ENCODE measurements around the gene CWC27.
"Not testable (repeated sequence)": the region's sequence is repeated elsewhere in the genome, so short reads cannot be mapped to it uniquely, and the experiment has no call there.

CWC27 gene

DNA sequence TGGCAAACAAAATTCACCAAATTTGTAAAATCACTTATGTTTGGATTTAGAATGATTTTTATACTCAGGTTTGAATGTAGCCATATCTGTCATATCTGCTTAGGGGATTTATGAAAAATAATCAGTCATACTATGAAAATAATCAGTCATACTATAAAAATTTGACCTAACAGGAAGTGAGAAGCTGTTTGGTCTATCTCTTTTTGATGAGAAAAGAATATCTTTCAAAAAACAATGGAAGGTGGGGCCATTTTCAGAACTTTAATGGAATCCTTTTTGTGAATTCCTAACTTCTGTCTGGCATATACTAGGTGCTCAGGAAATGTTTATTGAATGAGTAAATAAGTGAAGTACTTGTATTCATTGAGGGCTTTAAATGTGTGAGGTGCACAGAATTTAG lies 70.1 kb downstream of the CWC27 start:
- no peak for DNase-seq
- ATAC-seq, result no peak

GRCh38 chr5:64839936-64840335 lies 71.2 kb downstream of the CWC27 start:
- DNase-seq (no peak), ATAC-seq (no peak)

- ATAC-seq (no peak), DNase-seq (no peak)
These were observed 72.2 kb downstream of the CWC27 start for GRCh38 chr5:64840958-64841357.

DNA sequence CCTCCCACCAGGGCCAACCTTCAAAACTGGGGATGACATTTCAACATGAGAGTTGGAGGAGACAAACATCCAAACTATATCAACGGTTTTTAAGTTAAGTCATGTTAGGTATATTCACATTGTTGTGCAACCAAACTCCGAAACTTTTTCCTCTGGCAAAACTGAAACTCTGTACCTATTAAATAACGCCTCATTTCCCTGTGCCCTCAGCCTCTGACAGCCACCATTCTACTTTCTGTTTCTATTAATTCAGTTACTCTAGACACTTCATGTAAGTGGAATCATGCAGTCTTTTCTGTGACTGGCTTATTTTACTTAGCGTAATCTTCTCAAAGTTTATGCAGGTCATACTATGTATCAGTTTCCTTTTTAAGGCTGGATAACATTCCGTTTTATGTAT lies 85.0 kb downstream of the CWC27 start:
- DNase-seq (no peak), ATAC-seq (no peak)

DNA sequence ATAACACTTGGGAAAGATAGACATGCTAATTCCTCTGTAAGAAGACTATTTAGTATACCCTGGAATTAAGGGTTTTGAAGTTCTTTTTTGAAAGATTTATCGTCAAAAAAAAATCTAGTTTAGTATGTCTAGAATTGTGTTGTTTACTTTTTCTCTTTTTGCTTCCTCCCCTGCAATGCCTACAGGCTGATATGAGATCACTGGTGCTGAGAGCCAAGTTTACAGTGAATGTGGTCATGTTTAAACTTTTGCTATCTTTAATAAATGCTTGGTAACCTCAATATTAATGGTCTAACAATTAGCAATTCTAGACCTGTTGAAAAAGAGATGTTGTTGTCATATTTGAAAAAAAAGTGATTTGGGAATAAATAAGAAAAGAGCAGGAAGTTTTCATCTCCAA lies 86.1 kb downstream of the CWC27 start:
- no peak for DNase-seq
- no peak for ATAC-seq

DNA sequence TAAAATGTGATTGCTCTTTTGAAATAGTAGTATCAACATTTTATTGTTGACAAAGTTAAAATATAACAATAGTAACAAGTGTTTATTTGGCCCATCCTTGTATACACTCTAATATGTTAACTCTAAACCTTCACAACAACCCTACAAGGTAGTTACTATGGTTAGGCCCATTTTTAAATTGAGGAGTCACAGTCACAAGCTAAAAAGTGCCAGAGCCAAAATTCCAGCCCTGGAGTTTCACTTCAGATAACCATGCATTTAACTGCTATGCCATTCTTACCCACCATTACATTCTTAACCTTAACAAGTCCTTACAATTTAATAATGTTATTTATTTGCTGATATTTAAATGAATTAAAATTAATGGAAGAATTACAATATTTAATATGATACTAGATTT lies 91.2 kb downstream of the CWC27 start:
- no peak for DNase-seq
- ATAC-seq, result no peak

DNA sequence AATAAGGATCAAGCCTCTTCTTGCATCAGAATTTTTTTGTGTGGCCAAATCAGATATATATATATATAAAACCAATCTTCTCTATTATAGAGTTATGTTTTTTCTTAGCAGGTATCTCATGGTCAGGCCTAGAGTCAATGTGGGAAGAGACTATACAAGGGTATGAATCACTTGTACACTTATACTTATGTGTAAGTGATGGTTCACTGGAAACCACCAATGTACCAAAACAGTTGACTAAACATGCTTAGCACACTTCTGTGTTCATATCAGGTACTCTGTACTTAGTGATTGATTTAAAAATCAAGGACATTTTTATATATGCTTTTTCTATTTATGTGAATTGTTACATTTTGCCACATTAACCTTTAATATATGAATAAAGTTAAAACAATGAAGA lies 92.6 kb downstream of the CWC27 start:
- DNase-seq (no peak), ATAC-seq (peak; percentile 65)

GRCh38 chr5:64864171-64864570 lies 95.4 kb downstream of the CWC27 start:
- ATAC-seq (no peak), DNase-seq (no peak)

DNA sequence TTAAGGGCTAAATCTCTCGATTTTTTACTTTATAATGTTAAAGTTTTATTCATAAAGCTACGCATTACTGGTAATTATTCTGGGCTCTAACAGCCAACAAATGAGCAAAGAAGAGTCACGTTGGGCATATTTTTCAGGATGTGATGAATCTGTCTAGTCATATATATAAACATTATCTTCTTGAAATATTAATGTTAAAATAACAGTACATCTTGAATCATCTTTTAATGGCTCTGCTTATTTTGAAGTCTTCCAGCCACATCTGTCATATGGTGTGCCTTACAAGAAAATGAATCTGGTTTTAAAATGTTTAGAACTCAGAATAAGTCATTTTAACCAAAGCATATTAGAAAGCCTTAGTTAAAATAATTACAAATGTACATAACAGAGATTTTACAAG lies 96.9 kb downstream of the CWC27 start:
- DNase-seq (no peak), ATAC-seq (no peak)

DNA sequence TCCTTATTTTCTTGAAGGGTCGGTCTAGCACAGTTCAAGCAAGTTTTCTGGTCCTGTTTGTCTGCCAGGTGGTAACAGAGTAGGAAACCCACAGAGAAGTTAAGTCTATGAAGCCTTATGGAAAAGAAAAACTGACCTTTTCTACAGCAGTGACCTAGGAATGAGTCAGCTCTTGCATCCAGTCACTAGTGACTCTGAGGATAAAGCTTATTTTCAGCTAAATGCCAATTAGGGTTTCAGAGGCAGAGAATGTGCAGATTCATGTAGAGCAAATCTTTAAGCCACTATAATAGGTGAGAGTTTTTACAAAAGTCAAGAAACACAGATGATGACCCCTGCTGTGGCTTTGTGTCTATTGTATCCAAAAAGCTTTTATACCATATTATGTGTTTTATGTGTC lies 100.7 kb downstream of the CWC27 start:
- ATAC-seq (peak; percentile 97), DNase-seq (no peak)

DNA sequence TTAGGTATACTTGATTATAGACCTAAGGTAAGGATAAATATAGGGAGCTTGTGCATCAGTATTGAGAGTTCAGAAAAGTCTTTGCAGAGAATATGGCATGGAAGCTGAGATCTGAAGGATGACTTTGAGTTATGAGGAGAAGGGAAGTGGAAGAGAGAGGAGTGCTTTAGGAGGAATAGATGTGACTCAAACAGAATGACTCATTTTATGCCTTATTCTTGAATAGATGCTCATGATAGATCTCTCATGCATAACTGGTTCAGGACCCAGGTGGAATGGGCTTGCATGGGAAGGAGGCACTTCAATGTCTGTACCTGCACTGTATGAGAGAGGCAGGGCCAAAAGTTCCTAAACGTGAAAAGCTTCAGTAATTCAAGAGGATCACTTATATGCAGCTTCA lies 103.3 kb downstream of the CWC27 start:
- no peak for ATAC-seq
- no peak for DNase-seq

DNA sequence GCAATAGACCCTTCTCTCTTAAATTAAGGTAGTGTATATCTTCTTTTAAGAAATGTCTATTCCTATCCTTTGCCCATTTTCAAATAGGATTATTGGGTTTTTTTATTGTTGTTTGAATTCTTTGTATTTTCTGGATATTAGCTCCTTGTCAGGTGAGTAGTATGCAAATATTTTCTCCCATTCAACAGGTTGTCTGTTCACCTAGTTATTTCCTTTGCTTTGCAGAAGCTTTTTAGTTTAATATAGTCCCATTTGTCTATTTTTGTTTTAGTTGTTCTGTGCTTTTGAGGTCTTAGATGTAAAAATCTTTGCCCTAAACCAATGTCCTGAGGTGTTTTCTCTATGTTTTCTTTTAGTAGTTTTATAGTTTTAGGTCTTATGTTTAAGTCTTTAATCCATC lies 104.7 kb downstream of the CWC27 start:
- ATAC-seq (no peak), DNase-seq (no peak)

GRCh38 chr5:64874753-64875152 lies 106.0 kb downstream of the CWC27 start:
- DNase-seq (no peak), ATAC-seq (no peak)

DNA sequence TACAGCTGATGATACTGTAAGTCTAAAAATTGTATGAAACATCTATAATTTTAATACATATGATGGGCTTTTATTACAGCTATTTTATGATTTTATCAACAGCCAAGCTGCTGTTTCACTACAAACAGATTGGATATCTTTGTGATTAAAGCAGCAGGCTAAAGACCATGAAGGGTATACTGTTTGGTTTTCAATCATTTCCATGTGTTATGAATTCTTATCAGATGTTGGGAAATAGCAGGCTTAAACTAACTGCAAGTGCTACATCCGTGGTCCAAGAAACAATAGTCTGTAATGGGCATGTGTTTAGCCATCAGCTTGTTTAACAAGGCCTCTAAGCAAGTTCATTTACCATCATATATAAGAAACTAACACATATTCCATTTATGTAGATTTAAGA lies 107.5 kb downstream of the CWC27 start:
- ATAC-seq (no peak), DNase-seq (no peak)

DNA sequence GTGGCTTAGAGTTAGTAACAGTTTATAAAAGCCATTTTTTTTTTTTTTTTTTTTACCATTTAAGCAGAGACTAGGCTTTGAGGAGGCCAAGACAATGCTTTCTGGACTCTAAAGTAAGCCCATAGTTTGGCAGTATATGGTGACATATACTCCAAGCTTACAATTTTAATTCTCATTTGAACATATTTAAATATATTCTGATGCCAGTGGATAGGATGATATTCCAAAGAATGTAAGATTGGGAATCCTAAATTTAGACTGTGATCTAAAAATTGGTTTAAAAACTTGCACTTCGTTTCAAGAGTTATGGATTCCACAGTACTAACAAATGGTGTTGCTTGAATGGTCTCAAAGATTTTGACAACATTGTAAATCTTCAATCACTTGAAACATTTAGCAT lies 112.1 kb downstream of the CWC27 start:
- ATAC-seq (no peak), DNase-seq (no peak)

- no peak for DNase-seq
- no peak for ATAC-seq
These were observed 115.2 kb downstream of the CWC27 start for GRCh38 chr5:64883912-64884311.

DNA sequence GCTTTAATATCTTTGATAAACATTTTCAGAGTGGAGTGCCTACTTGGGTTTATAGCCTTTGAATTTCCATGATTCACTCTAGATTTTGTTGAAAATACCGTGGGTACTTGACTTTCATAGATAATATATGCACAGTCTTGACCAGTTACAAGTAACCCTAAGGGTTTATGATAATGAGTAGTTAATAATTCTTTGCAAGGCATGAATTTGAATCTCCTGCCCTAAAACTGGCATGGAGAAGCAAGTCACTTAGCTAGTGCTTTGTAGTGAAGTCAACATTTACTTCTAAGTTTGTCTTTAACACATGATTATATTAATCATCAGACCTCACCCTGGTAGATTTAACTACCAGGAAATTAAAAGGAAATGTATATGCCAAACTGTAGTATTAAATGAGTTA lies 115.8 kb downstream of the CWC27 start:
- DNase-seq (no peak), ATAC-seq (no peak)

GRCh38 chr5:64887910-64888309 lies 119.2 kb downstream of the CWC27 start:
- no peak for DNase-seq
- no peak for ATAC-seq

DNA sequence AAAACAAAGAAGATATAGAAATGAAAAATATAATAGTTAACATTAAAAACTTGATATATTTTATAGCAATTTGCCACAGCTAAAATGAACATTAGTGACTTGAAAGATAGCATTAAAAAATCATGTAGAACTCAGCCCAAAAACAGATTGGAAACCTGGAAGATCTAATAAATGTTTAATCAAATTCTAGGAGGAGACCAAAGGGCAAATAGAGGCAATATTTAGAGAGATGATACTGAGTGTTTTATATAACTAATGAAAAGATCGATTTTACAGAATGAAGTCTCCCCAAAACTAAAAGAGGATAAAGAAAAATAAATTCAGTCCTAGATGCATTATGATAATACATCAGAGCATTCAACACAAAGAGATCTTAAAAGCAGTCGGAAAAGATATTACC lies 127.0 kb downstream of the CWC27 start:
- no peak for ATAC-seq
- no peak for DNase-seq

DNA sequence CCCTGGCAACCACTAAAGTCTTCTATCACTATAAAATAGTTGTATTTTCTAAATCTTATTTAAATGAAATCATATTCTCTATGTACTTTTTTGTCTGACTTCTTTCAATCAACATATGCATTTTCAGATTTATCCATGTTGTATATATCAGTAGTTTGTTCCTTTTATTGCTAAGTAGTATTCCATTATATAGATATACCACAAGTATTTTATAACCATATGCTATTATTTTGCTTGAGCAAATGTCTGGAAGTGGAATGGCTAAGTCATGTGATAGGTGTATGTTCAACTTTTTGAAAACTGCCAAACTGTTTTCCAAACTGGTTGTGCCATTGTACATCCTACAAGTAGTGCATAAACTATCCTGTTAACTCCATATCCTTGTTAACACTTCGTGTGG lies 131.1 kb downstream of the CWC27 start:
- DNase-seq, result no peak
- ATAC-seq, result no peak

GRCh38 chr5:64900618-64901017 lies 131.9 kb downstream of the CWC27 start:
- ATAC-seq, result no peak
- no peak for DNase-seq

- not testable (repeated sequence) for ATAC-seq
These were observed 138.7 kb downstream of the CWC27 start for GRCh38 chr5:64907399-64907798.

GRCh38 chr5:64914396-64914795 lies 145.7 kb downstream of the CWC27 start:
- ATAC-seq, result no peak
- no peak for DNase-seq

More at GRCh38 chr5:64907399-64907798, 138.7 kb downstream of the CWC27 start:
- DNase-seq, result not testable (repeated sequence)

- no peak for DNase-seq
- ATAC-seq, result no peak
These were observed 149.4 kb downstream of the CWC27 start for GRCh38 chr5:64918083-64918482.

GRCh38 chr5:64921386-64921785 lies 152.7 kb downstream of the CWC27 start:
- DNase-seq (no peak), ATAC-seq (no peak)

Data from stimulated activated naive CD8-positive, alpha-beta T cell treated with anti-CD3 and anti-CD28 coated beads, Interleukin-15, Interleukin-2, amounts not matched to agents 100 U/mL and 50 U/mL, for 24 hours (primary cell).